Measurements from ENCODE around the gene GALNT6.
A peak's percentile ranks its signal among the peaks of the same experiment; 100 is the strongest.

The GALNT6 gene

GRCh38 chr12:51393676-51394545 is 2.7 kb upstream of the GALNT6 start:
- no peak overlapping the region for H3K4me3 ChIP-seq (ENCODE audit: low read depth, low read length)
- in situ Hi-C loops (cut with HindIII; ENCODE audit: low sequenced_read_pairs), result no loop called here
- TF ChIP-seq CTCF (IDR thresholded peaks at IDR 0.05; ENCODE audit: low read depth, low read length, missing control alignments), result no peak
- peak; percentile 9 for DNase-seq (ENCODE audit: low read depth)

- in situ Hi-C loops (cut with HindIII; ENCODE audit: low sequenced_read_pairs), result no loop called here
- H3K4me3 ChIP-seq (ENCODE audit: low read depth, low read length), result no peak overlapping the region
- TF ChIP-seq CTCF (IDR thresholded peaks at IDR 0.05; ENCODE audit: low read depth, low read length, missing control alignments), result no peak
- DNase-seq (ENCODE audit: low read depth), result no peak
Observed at GRCh38 chr12:51392556-51393237, 1.5 kb upstream of the GALNT6 start.

- in situ Hi-C loops (cut with HindIII; ENCODE audit: low sequenced_read_pairs), result no loop called here
- peak overlapping the region; percentile 52 for H3K4me3 ChIP-seq (ENCODE audit: low read depth, low read length)
- TF ChIP-seq CTCF (IDR thresholded peaks at IDR 0.05; ENCODE audit: low read depth, low read length, missing control alignments), result no peak
- DNase-seq (ENCODE audit: low read depth), result no peak
Observed at GRCh38 chr12:51390891-51391282, 319 bp downstream of the GALNT6 start.

- no peak overlapping the region for H3K4me3 ChIP-seq (ENCODE audit: low read depth, low read length)
- no peak for TF ChIP-seq CTCF (IDR thresholded peaks at IDR 0.05; ENCODE audit: low read depth, low read length, missing control alignments)
- no peak for DNase-seq (ENCODE audit: low read depth)
- in situ Hi-C loops (cut with HindIII; ENCODE audit: low sequenced_read_pairs), result no loop called here
Observed at GRCh38 chr12:51390457-51390856, 749 bp downstream of the GALNT6 start.

- TF ChIP-seq CTCF (IDR thresholded peaks at IDR 0.05; ENCODE audit: low read depth, low read length, missing control alignments), result no peak
- no peak overlapping the region for H3K4me3 ChIP-seq (ENCODE audit: low read depth, low read length)
- in situ Hi-C loops (cut with HindIII; ENCODE audit: low sequenced_read_pairs), result no loop called here
- DNase-seq (ENCODE audit: low read depth), result no peak
Observed at GRCh38 chr12:51389302-51389999, 1.8 kb downstream of the GALNT6 start.

GRCh38 chr12:51388846-51389245 is 2.4 kb downstream of the GALNT6 start:
- no peak overlapping the region for H3K4me3 ChIP-seq (ENCODE audit: low read depth, low read length)
- TF ChIP-seq CTCF (IDR thresholded peaks at IDR 0.05; ENCODE audit: low read depth, low read length, missing control alignments), result no peak
- in situ Hi-C loops (cut with HindIII; ENCODE audit: low sequenced_read_pairs), result no loop called here
- DNase-seq (ENCODE audit: low read depth), result no peak

Measured in astrocyte of the cerebellum (primary cell).